Fibroblast of mammary gland (primary cell): Measurements from ENCODE around the gene MS4A1.

Experiments used
- DNase-seq: peaks from one replicate; pipeline ENCODE4 v3.0.0-alpha.2; 2010; ENCODE audit warnings: low read depth
- H3K4me3 ChIP-seq: 2 replicates; pipeline ENCODE4 v1.5.1; 2011; ENCODE audit warnings: low read depth, mild to moderate bottlenecking, low read length, moderate library complexity; ENCODE audit not compliant: control insufficient read depth
- CTCF ChIP-seq: conservative IDR thresholded peaks from 2 replicates; pipeline ENCODE4 v1.5.1; 2011; ENCODE audit warnings: low read depth, low read length, inconsistent platforms; ENCODE audit not compliant: control insufficient read depth, insufficient read depth

The MS4A1 gene

GRCh38 chr11:60513496-60514460, 58.1 kb downstream of the MS4A1 start:
- TF ChIP-seq CTCF: no peak
- H3K4me3 ChIP-seq: no peak overlapping the region
- no peak for DNase-seq

GRCh38 chr11:60515144-60515855, 59.7 kb downstream of the MS4A1 start, which contains the start of gene MS4A13:
Gene MS4A13, plus strand, starts transcription at chr11:60515392. Its CDS starts 2,692 bp downstream, at chr11:60518084.
- no peak for DNase-seq
- no peak for TF ChIP-seq CTCF
- H3K4me3 ChIP-seq: no peak within 1 kb of the TSS
